Measurements from ENCODE around the gene NKAIN2. TPM values are rescaled to one million over a fixed set of nuclear protein-coding genes. Genes with fewer than 3 reads are reported as not detected.

The NKAIN2 gene
- polyA plus RNA-seq, 1 donor (not counting 4 experiments of a cell fraction or from before 2014, with no cell fraction given) = 0.13 TPM

DNA sequence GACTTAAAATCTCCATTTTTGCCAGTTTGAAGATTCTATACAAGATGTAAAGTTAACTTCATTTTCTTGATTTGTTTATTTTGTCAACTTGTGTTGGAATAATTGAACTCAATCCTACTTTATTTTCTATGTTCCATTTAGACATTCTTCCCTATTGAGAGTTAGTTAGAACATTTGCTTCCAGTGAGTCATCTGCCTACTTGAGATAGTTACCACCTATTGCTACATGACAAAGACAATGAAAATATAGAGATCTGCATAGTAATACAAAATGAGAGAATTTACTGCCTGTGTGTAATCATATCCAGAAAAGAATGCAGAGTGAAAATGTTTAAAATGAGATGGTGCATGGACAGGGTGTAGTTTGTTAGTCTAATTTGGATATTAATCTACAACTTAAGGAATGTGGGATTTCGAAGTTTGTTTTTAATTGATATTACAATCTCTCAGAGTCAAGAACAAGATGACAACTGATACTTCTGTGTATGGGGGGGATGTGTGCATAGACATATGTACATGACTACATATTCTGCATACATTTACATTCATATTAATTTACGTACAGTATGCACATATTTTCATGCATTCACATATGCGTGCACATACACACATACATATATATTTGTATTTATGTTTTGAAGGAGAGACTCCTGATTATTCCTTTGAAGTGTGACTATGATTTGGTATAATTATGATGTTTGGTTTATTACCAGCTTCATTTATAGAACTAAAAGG, 420.1 kb downstream of the NKAIN2 start:
- H2AFZ ChIP-seq (ENCODE audit: control insufficient read depth, low read length) = no peak overlapping the region
- no peaks in the 10 kb centered on the region for H3K4me1 ChIP-seq (ENCODE audit: control insufficient read depth, extremely low read depth, insufficient read depth, low read length)
- H3K9me3 ChIP-seq (ENCODE audit: control insufficient read depth, low read depth, low read length) = no peaks in the 10 kb centered on the region
- TF ChIP-seq, protein P1, sequence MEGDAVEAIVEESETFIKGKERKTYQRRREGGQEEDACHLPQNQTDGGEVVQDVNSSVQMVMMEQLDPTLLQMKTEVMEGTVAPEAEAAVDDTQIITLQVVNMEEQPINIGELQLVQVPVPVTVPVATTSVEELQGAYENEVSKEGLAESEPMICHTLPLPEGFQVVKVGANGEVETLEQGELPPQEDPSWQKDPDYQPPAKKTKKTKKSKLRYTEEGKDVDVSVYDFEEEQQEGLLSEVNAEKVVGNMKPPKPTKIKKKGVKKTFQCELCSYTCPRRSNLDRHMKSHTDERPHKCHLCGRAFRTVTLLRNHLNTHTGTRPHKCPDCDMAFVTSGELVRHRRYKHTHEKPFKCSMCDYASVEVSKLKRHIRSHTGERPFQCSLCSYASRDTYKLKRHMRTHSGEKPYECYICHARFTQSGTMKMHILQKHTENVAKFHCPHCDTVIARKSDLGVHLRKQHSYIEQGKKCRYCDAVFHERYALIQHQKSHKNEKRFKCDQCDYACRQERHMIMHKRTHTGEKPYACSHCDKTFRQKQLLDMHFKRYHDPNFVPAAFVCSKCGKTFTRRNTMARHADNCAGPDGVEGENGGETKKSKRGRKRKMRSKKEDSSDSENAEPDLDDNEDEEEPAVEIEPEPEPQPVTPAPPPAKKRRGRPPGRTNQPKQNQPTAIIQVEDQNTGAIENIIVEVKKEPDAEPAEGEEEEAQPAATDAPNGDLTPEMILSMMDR (optimal IDR thresholded peaks at IDR 0.05 in 1 of 3, IDR thresholded peaks at IDR 0.05 in 1 of 3, conservative IDR thresholded peaks at IDR 0.05 in 1 of 3; ENCODE audit: extremely low read depth in 1 of 3, insufficient read depth in 2 of 3, low read length in 3 of 3) = no peak
- TF ChIP-seq EZH2 (IDR thresholded peaks at IDR 0.05; ENCODE audit: low read length) = no peak
- no peak overlapping the region for H3K4me3 ChIP-seq (ENCODE audit: control insufficient read depth in 2 of 3, extremely low read depth in 1 of 3, insufficient read depth in 2 of 3, low read depth in 1 of 3, low read length in 3 of 3)
- H3K27me3 ChIP-seq (ENCODE audit: control insufficient read depth, extremely low read depth, insufficient read depth, low read length) = no peaks in the 10 kb centered on the region
- H3K9me1 ChIP-seq (ENCODE audit: control insufficient read depth, extremely low read depth, insufficient read depth, low read length) = no peaks in the 10 kb centered on the region
- dilution Hi-C loops (cut with MboI; ENCODE audit: extremely low pct_ligation_motif_present, low sequenced_read_pairs) = no loop called here
- no peak overlapping the region for H3K27ac ChIP-seq (ENCODE audit: control insufficient read depth, insufficient read depth, low read length)
- no peaks in the 10 kb centered on the region for H3K36me3 ChIP-seq (ENCODE audit: control insufficient read depth in 2 of 2, extremely low read depth in 1 of 2, insufficient read depth in 2 of 2, low read length in 2 of 2)
- H4K20me1 ChIP-seq (ENCODE audit: control insufficient read depth, extremely low read depth, insufficient read depth, low read length) = no peaks in the 10 kb centered on the region
- no peak for FAIRE-seq
- H3K79me2 ChIP-seq (ENCODE audit: control insufficient read depth, insufficient read depth, low read length) = no peaks in the 10 kb centered on the region
- H3K9ac ChIP-seq (ENCODE audit: control insufficient read depth, extremely low read depth, insufficient read depth, low read length) = no peak overlapping the region
- no peak overlapping the region for H3K4me2 ChIP-seq (ENCODE audit: control insufficient read depth, extremely low read depth, insufficient read depth, low read depth, low read length)
- no peak for DNase-seq (ENCODE audit: low read depth, low spot score)

DNA sequence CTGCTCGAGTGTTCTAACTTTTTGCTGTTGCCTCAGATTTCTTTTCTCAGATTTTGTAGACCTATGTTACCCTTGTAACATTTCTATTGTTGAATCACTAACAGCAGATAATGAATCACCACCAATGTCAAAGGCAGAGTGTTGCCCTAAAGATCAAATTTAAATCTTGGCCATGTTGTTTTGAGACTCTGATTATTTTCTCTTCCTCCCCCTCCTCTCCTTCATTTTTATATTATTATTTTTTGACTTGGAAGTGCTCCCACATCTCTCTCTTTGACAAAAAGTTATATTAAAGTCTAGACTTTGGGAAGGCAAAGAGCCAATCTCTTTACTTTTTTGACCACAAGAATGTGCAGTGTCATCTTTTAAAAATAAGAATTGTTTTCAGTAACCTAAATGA, 422.7 kb downstream of the NKAIN2 start:
- Histone ChIP-seq H3K79me2 (ENCODE audit: control insufficient read depth, insufficient read depth, low read length) (no peaks in the 10 kb centered on the region), H3K9me1 (ENCODE audit: control insufficient read depth, extremely low read depth, insufficient read depth, low read length) (no peaks in the 10 kb centered on the region), H3K4me1 (ENCODE audit: control insufficient read depth, extremely low read depth, insufficient read depth, low read length) (no peaks in the 10 kb centered on the region), H4K20me1 (ENCODE audit: control insufficient read depth, extremely low read depth, insufficient read depth, low read length) (no peaks in the 10 kb centered on the region), H3K27me3 (ENCODE audit: control insufficient read depth, extremely low read depth, insufficient read depth, low read length) (no peaks in the 10 kb centered on the region), H2AFZ (ENCODE audit: control insufficient read depth, low read length) (no peak overlapping the region), H3K9me3 (ENCODE audit: control insufficient read depth, low read depth, low read length) (no peaks in the 10 kb centered on the region), H3K4me3 (ENCODE audit: control insufficient read depth in 2 of 3, extremely low read depth in 1 of 3, insufficient read depth in 2 of 3, low read depth in 1 of 3, low read length in 3 of 3) (no peak overlapping the region), H3K36me3 (ENCODE audit: control insufficient read depth in 2 of 2, extremely low read depth in 1 of 2, insufficient read depth in 2 of 2, low read length in 2 of 2) (no peaks in the 10 kb centered on the region), H3K27ac (ENCODE audit: control insufficient read depth, insufficient read depth, low read length) (no peak overlapping the region), H3K9ac (ENCODE audit: control insufficient read depth, extremely low read depth, insufficient read depth, low read length) (no peak overlapping the region), H3K4me2 (ENCODE audit: control insufficient read depth, extremely low read depth, insufficient read depth, low read depth, low read length) (no peak overlapping the region)
- DNase-seq (ENCODE audit: low read depth, low spot score) (no peak), FAIRE-seq (no peak)
- dilution Hi-C loops (cut with MboI; ENCODE audit: extremely low pct_ligation_motif_present, low sequenced_read_pairs) = no loop called here
- TF ChIP-seq, protein P1 (optimal IDR thresholded peaks at IDR 0.05 in 1 of 3, IDR thresholded peaks at IDR 0.05 in 1 of 3, conservative IDR thresholded peaks at IDR 0.05 in 1 of 3; ENCODE audit: extremely low read depth in 1 of 3, insufficient read depth in 2 of 3, low read length in 3 of 3) = no peak
